K562 (cell line): ENCODE results near the gene RDH16. TPM values are rescaled to one million over a fixed set of nuclear protein-coding genes. Genes with fewer than 3 reads are reported as not detected.
A peak's percentile ranks its signal among the peaks of the same experiment; 100 is the strongest.

Experiments
- ARID1B ChIP-seq: fragments of 450-650 bp; IDR thresholded peaks from 2 replicates; pipeline ENCODE4 v1.6.1; 2016; ENCODE audit warnings: antibody characterized with exemption, mild to moderate bottlenecking, inconsistent platforms
- ASH1L ChIP-seq: fragments of 450-650 bp; IDR thresholded peaks from 2 replicates; pipeline ENCODE4 v1.6.1; 2018; ENCODE audit warnings: borderline replicate concordance, mild to moderate bottlenecking, low read depth; ENCODE audit not compliant: partially characterized antibody
- BCL6 ChIP-seq: fragments of 250-450 bp; sonication (Bioruptor Pico); IDR thresholded peaks from 2 replicates; pipeline ENCODE4 v1.4.0; 2020
- BMI1 ChIP-seq: fragments of 150-350 bp; IDR thresholded peaks from 2 replicates; pipeline ENCODE4 v1.6.1; 2014; ENCODE audit warnings: low read length
- DNMT1 ChIP-seq: fragments of 450-650 bp; IDR thresholded peaks from 2 replicates; pipeline ENCODE4 v1.6.1; 2016; ENCODE audit warnings: antibody characterized with exemption, mild to moderate bottlenecking
- FUS ChIP-seq: fragments of 200-400 bp; formaldehyde crosslinking; optimal IDR thresholded peaks from 2 replicates; pipeline ENCODE3; 2017; ENCODE audit warnings: low read depth, low read length
- GATAD2A ChIP-seq: fragments of 450-650 bp; IDR thresholded peaks from 2 replicates; pipeline ENCODE4 v1.6.1; 2017
- GTF2A2 ChIP-seq: IDR thresholded peaks from 2 replicates; pipeline ENCODE4 v1.6.1; 2016; ENCODE audit warnings: mild to moderate bottlenecking, missing genetic modification characterization, missing compliant biosample characterization
- GTF3C2 ChIP-seq: IDR thresholded peaks from 3 replicates; pipeline ENCODE4 v1.6.1; 2011; ENCODE audit warnings: borderline replicate concordance, mild to moderate bottlenecking, moderate library complexity; ENCODE audit not compliant: insufficient read length; ENCODE audit errors: extremely low read depth
- HNRNPLL ChIP-seq: fragments of 200-400 bp; formaldehyde crosslinking; IDR thresholded peaks from 2 replicates; pipeline ENCODE4 v1.6.1; 2017; ENCODE audit warnings: low read length, low read depth, mild to moderate bottlenecking; ENCODE audit not compliant: poor library complexity, severe bottlenecking
- MAFK ChIP-seq: IDR thresholded peaks from 2 replicates; pipeline ENCODE4 v1.6.1; 2011; ENCODE audit warnings: low read length, improper control_type of control experiment
- SLC30A9 ChIP-seq: fragments of 250-450 bp; sonication (Bioruptor Pico); IDR thresholded peaks from 2 replicates; pipeline ENCODE4 v1.8.0; 2022; ENCODE audit warnings: mild to moderate bottlenecking, moderate library complexity
- SRSF3 ChIP-seq: fragments of 200-400 bp; formaldehyde crosslinking; IDR thresholded peaks from 2 replicates; pipeline ENCODE4 v1.6.1; 2016; ENCODE audit warnings: mild to moderate bottlenecking, low read length, moderate library complexity; ENCODE audit not compliant: insufficient read depth
- TBP ChIP-seq: optimal IDR thresholded peaks from 2 replicates; pipeline ENCODE3; 2011; ENCODE audit warnings: low read depth, low read length, improper control_type of control experiment
- TCF7L2 ChIP-seq: fragments of 150-350 bp; IDR thresholded peaks from 2 replicates; pipeline ENCODE4 v1.6.1; 2016; ENCODE audit warnings: low read depth, mild to moderate bottlenecking, low read length, moderate library complexity
- TEAD2 ChIP-seq: fragments of 450-650 bp; IDR thresholded peaks from 2 replicates; pipeline ENCODE4 v1.6.1; 2016; ENCODE audit warnings: missing genetic modification characterization, control low read depth, missing compliant biosample characterization
- ZNF507 ChIP-seq: conservative IDR thresholded peaks from 2 replicates; pipeline ENCODE4 v1.6.1; 2017; ENCODE audit warnings: missing genetic modification characterization, missing compliant biosample characterization
- ZNF707 ChIP-seq: fragments of 250-450 bp; sonication (Bioruptor Pico); conservative IDR thresholded peaks from 2 replicates; pipeline ENCODE4 v1.8.0; 2022; ENCODE audit warnings: inconsistent platforms, mild to moderate bottlenecking, moderate library complexity
- polyA plus RNA-seq, 8 experiments: library from polyadenylated mRNA; depleted of rRNA in 4 of 8; stranded (reverse) in 5 of 8; unstranded in 3 of 8; fragments of >200 nt; fragmentation: Nextera tagmentation in 2 of 8; fragmentation: Illumina TruSeq in 1 of 8; extraction: Ambion mirVana in 2 of 8; extraction: Trizol in 1 of 8; gene quantifications; 2 replicates each; pipeline versions ENCODE4 v1.2.1 to v1.2.3, GENCODE V29; 2011 to 2014; ENCODE audit warnings: inconsistent platforms in 1 of 8, missing spikeins in 1 of 8
- total RNA-seq, 7 experiments: library from RNA; depleted of rRNA in 6 of 7; stranded (reverse); fragments of >200 nt in 6 of 7; fragmentation: Illumina TruSeq in 2 of 7; extraction: Trizol in 2 of 7; gene quantifications; 2 replicates each; pipeline versions ENCODE4 v1.2.1 to v1.2.3, GENCODE V29; 2011 to 2021; ENCODE audit warnings: low replicate concordance in 1 of 7
- TF ChIP-seq, protein P1 (sequence below): sonication (generic); formaldehyde crosslinking; IDR thresholded peaks from 2 replicates; pipeline ENCODE4 v1.8.0; 2022; ENCODE audit warnings: mild to moderate bottlenecking, missing genetic modification reagents
- TF ChIP-seq, protein P2 (sequence below): fragments of 250-450 bp; sonication (Bioruptor Pico); IDR thresholded peaks from 2 replicates; pipeline ENCODE4 v1.4.0; 2020
- TF ChIP-seq, protein P3 (sequence below): fragments of 450-650 bp; IDR thresholded peaks from 2 replicates; pipeline ENCODE4 v1.6.1; 2017; ENCODE audit warnings: antibody characterized with exemption

Gene RDH16
- total and polyA plus RNA-seq, 9 of the 15 experiments (the other 6 are each of a cell fraction or from before 2014, with no cell fraction given): 0.11 to 0.52 (median 0.22) TPM; not detected in 1

DNA sequence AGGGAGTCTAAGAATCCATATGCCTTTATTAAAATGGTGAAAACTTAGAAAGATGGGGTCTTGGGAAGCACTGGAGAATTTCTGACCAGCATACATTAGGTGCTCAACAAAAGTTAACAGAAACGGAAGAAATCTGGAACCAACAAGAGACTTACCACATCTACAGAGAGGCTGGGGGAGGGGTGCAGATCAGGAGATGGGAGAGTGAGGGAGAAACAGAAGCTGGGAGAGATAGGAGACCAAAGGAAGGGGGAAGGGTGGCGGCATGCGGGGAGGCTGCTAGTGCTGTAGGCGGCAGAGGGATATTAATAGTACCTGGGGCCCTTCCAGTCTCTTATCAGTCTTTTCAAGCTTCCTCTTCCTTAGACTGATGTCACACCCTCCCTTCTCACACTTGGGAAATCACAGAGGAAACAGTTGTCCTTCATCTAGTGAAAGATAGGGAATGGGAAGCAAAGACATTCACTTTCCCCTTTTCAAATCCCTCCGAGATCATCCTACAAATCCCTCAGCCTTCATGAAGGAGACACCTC lies 30.9 kb upstream of the RDH16 start (continued):
- TF ChIP-seq DNMT1 (no peak), TBP (no peak), BCL6 (CRISPR knock-in tag) (peak; percentile 32; the same call in 1 of the 2 replicates), TEAD2 (no peak), ASH1L (no peak), GATAD2A (peak; percentile 97), MAFK (no peak), ZNF707 (no peak), SLC30A9 (CRISPR knock-in tag) (no peak), FUS (no peak), ZNF507 (tag) (no peak), GTF2A2 (no peak), HNRNPLL (no peak), ARID1B (peak; percentile 99), SRSF3 (no peak), BMI1 (no peak), TCF7L2 (no peak), GTF3C2 (no peak)
- TF ChIP-seq, protein P1, sequence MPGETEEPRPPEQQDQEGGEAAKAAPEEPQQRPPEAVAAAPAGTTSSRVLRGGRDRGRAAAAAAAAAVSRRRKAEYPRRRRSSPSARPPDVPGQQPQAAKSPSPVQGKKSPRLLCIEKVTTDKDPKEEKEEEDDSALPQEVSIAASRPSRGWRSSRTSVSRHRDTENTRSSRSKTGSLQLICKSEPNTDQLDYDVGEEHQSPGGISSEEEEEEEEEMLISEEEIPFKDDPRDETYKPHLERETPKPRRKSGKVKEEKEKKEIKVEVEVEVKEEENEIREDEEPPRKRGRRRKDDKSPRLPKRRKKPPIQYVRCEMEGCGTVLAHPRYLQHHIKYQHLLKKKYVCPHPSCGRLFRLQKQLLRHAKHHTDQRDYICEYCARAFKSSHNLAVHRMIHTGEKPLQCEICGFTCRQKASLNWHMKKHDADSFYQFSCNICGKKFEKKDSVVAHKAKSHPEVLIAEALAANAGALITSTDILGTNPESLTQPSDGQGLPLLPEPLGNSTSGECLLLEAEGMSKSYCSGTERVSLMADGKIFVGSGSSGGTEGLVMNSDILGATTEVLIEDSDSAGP (CRISPR knock-in tag): no peak
- TF ChIP-seq, protein P2, sequence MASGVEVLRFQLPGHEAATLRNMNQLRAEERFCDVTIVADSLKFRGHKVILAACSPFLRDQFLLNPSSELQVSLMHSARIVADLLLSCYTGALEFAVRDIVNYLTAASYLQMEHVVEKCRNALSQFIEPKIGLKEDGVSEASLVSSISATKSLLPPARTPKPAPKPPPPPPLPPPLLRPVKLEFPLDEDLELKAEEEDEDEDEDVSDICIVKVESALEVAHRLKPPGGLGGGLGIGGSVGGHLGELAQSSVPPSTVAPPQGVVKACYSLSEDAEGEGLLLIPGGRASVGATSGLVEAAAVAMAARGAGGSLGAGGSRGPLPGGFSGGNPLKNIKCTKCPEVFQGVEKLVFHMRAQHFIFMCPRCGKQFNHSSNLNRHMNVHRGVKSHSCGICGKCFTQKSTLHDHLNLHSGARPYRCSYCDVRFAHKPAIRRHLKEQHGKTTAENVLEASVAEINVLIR (CRISPR knock-in tag): peak; percentile 63; the same call in 1 of the 2 replicates
- TF ChIP-seq, protein P3, sequence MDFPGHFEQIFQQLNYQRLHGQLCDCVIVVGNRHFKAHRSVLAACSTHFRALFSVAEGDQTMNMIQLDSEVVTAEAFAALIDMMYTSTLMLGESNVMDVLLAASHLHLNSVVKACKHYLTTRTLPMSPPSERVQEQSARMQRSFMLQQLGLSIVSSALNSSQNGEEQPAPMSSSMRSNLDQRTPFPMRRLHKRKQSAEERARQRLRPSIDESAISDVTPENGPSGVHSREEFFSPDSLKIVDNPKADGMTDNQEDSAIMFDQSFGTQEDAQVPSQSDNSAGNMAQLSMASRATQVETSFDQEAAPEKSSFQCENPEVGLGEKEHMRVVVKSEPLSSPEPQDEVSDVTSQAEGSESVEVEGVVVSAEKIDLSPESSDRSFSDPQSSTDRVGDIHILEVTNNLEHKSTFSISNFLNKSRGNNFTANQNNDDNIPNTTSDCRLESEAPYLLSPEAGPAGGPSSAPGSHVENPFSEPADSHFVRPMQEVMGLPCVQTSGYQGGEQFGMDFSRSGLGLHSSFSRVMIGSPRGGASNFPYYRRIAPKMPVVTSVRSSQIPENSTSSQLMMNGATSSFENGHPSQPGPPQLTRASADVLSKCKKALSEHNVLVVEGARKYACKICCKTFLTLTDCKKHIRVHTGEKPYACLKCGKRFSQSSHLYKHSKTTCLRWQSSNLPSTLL: no peak
